WTC11 (cell line): Measurements from ENCODE around the gene ADIPOQ.

Experiments used
- CREM ChIP-seq: sonication (generic); formaldehyde crosslinking; IDR thresholded peaks from 2 replicates; pipeline ENCODE4 v1.8.1; 2022; ENCODE audit warnings: mild to moderate bottlenecking, missing genetic modification reagents, moderate library complexity
- ZNF396 ChIP-seq: fragments of 250-450 bp; sonication (Bioruptor Pico); IDR thresholded peaks from 2 replicates; pipeline ENCODE4 v1.8.0; 2021; ENCODE audit warnings: mild to moderate bottlenecking, moderate library complexity, borderline replicate concordance
- TF ChIP-seq, protein P1 (sequence below): sonication (generic); formaldehyde crosslinking; IDR thresholded peaks from 2 replicates; pipeline ENCODE4 v1.8.1; 2023; ENCODE audit warnings: mild to moderate bottlenecking, missing genetic modification reagents
- TF ChIP-seq, protein P2 (sequence below): fragments of 200-600 bp; IDR thresholded peaks from 2 replicates; pipeline ENCODE4 v1.8.0; 2022; ENCODE audit warnings: antibody characterized with exemption
- TF ChIP-seq, protein P3 (sequence below): sonication (generic); formaldehyde crosslinking; IDR thresholded peaks from 2 replicates; pipeline ENCODE4 v1.8.0; 2022; ENCODE audit warnings: mild to moderate bottlenecking, missing genetic modification reagents

DNA sequence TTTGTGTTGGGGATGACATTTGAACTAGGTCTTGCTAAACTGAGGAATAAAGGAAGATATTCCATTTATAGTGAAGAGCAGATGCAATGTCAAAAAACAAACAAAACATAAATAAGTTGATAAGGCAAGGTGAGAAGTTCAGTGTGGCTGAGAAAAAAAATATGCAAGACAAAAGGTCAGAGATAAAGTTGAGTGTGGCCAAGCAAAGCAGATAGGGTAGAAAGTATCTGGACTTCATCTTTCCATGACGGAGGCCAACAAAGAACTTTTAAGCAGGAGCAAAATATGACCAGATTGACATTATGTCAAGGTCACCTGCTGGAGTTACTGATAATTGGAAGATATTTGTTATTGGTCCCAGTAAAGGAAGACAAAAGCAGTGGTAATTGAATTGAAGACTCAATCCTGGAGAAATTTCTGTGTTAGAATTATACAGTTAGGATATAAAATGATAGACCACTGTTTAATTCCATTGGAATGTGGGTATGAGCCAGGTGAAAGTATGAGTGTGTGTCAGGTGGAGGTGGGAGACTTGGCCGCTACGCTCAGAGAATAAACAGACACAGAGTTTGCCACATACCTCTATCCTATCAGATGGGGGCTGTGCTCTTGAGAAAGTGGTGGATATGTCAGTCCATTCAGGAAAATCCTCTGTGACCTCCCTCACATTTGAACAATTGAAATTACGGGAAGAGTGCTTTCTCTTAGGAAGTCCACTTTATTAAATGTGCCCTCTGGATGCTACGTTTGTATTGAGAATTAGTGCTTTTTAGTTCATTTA lies 28.1 kb downstream of the ADIPOQ start:
- TF ChIP-seq, protein P1, sequence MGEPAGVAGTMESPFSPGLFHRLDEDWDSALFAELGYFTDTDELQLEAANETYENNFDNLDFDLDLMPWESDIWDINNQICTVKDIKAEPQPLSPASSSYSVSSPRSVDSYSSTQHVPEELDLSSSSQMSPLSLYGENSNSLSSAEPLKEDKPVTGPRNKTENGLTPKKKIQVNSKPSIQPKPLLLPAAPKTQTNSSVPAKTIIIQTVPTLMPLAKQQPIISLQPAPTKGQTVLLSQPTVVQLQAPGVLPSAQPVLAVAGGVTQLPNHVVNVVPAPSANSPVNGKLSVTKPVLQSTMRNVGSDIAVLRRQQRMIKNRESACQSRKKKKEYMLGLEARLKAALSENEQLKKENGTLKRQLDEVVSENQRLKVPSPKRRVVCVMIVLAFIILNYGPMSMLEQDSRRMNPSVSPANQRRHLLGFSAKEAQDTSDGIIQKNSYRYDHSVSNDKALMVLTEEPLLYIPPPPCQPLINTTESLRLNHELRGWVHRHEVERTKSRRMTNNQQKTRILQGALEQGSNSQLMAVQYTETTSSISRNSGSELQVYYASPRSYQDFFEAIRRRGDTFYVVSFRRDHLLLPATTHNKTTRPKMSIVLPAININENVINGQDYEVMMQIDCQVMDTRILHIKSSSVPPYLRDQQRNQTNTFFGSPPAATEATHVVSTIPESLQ (CRISPR knock-in tag) = no peak
- TF ChIP-seq CREM (CRISPR knock-in tag) (no peak), ZNF396 (no peak)
- TF ChIP-seq, protein P2, sequence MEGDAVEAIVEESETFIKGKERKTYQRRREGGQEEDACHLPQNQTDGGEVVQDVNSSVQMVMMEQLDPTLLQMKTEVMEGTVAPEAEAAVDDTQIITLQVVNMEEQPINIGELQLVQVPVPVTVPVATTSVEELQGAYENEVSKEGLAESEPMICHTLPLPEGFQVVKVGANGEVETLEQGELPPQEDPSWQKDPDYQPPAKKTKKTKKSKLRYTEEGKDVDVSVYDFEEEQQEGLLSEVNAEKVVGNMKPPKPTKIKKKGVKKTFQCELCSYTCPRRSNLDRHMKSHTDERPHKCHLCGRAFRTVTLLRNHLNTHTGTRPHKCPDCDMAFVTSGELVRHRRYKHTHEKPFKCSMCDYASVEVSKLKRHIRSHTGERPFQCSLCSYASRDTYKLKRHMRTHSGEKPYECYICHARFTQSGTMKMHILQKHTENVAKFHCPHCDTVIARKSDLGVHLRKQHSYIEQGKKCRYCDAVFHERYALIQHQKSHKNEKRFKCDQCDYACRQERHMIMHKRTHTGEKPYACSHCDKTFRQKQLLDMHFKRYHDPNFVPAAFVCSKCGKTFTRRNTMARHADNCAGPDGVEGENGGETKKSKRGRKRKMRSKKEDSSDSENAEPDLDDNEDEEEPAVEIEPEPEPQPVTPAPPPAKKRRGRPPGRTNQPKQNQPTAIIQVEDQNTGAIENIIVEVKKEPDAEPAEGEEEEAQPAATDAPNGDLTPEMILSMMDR = no peak
- TF ChIP-seq, protein P3, sequence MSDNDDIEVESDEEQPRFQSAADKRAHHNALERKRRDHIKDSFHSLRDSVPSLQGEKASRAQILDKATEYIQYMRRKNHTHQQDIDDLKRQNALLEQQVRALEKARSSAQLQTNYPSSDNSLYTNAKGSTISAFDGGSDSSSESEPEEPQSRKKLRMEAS (CRISPR knock-in tag) = no peak
